ENCODE data around the gene MACROD2.

MACROD2 gene

GRCh38 chr20:14801591-14802325 lies 806.4 kb downstream of the MACROD2 start:
- TF ChIP-seq POLR2AphosphoS5 (IDR thresholded peaks at IDR 0.05; ENCODE audit: low read depth, low read length) (no peak), REST (IDR thresholded peaks at IDR 0.05; ENCODE audit: insufficient read depth in 1 of 2, low read depth in 2 of 2, low read length in 2 of 2) (no peak), TAF1 (IDR thresholded peaks at IDR 0.05; ENCODE audit: borderline replicate concordance, insufficient read depth, low read length) (no peak), SIN3A (IDR thresholded peaks at IDR 0.05; ENCODE audit: borderline replicate concordance, insufficient read depth, low read length) (no peak), FOXP2 (optimal IDR thresholded peaks at IDR 0.05; ENCODE audit: borderline replicate concordance, extremely low read depth, extremely low read length, insufficient read depth) (no peak)

- TF ChIP-seq POLR2AphosphoS5 (IDR thresholded peaks at IDR 0.05; ENCODE audit: low read depth, low read length): no peak
Measured at GRCh38 chr20:14807224-14807623, 811.9 kb downstream of the MACROD2 start.

- TF ChIP-seq FOXP2 (optimal IDR thresholded peaks at IDR 0.05; ENCODE audit: borderline replicate concordance, extremely low read depth, extremely low read length, insufficient read depth) (no peak), SIN3A (IDR thresholded peaks at IDR 0.05; ENCODE audit: borderline replicate concordance, insufficient read depth, low read length) (no peak), TAF1 (IDR thresholded peaks at IDR 0.05; ENCODE audit: borderline replicate concordance, insufficient read depth, low read length) (no peak), REST (IDR thresholded peaks at IDR 0.05; ENCODE audit: insufficient read depth in 1 of 2, low read depth in 2 of 2, low read length in 2 of 2) (no peak)
Measured at GRCh38 chr20:14815340-14815739, 820.0 kb downstream of the MACROD2 start.

- TF ChIP-seq SIN3A (IDR thresholded peaks at IDR 0.05; ENCODE audit: borderline replicate concordance, insufficient read depth, low read length) (no peak), FOXP2 (optimal IDR thresholded peaks at IDR 0.05; ENCODE audit: borderline replicate concordance, extremely low read depth, extremely low read length, insufficient read depth) (no peak), POLR2AphosphoS5 (IDR thresholded peaks at IDR 0.05; ENCODE audit: low read depth, low read length) (no peak), REST (IDR thresholded peaks at IDR 0.05; ENCODE audit: insufficient read depth in 1 of 2, low read depth in 2 of 2, low read length in 2 of 2) (no peak), TAF1 (IDR thresholded peaks at IDR 0.05; ENCODE audit: borderline replicate concordance, insufficient read depth, low read length) (no peak)
Measured at GRCh38 chr20:14816471-14816870, 821.2 kb downstream of the MACROD2 start.

GRCh38 chr20:14817101-14817500 lies 821.8 kb downstream of the MACROD2 start:
- TF ChIP-seq REST (IDR thresholded peaks at IDR 0.05; ENCODE audit: insufficient read depth in 1 of 2, low read depth in 2 of 2, low read length in 2 of 2) (no peak), FOXP2 (optimal IDR thresholded peaks at IDR 0.05; ENCODE audit: borderline replicate concordance, extremely low read depth, extremely low read length, insufficient read depth) (no peak), POLR2AphosphoS5 (IDR thresholded peaks at IDR 0.05; ENCODE audit: low read depth, low read length) (no peak), TAF1 (IDR thresholded peaks at IDR 0.05; ENCODE audit: borderline replicate concordance, insufficient read depth, low read length) (no peak), SIN3A (IDR thresholded peaks at IDR 0.05; ENCODE audit: borderline replicate concordance, insufficient read depth, low read length) (no peak)
